ENCODE data around the gene NACC2.
"Not testable (repeated sequence)": the region's sequence is repeated elsewhere in the genome, so short reads cannot be mapped to it uniquely, and the experiment has no call there.

Gene NACC2

GRCh38 chr9:136043441-136043991, 51.6 kb downstream of the NACC2 start:
- no peak for DNase-seq

GRCh38 chr9:136042541-136042940, 52.5 kb downstream of the NACC2 start:
- no peak for DNase-seq

GRCh38 chr9:136040848-136041247, 54.2 kb downstream of the NACC2 start:
- not testable (repeated sequence) for DNase-seq

DNA sequence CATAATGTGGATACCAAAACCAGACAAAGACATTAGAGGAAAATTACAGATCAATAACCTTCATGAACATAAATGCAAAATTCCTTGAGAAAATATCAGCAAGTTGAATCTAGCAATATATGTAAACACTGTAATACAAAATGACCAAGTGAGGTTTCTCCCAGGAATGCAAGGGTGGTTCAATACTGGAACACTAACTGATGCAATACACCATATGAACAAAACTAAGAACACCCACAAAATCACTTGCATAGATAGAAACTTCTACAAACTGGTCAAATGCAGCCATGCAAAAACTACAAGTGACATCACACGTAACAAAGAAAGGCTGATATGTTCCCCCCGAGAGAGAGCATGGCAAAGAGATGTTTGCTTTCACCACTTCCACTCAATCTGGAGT, 55.6 kb downstream of the NACC2 start:
- no peak for DNase-seq

DNA sequence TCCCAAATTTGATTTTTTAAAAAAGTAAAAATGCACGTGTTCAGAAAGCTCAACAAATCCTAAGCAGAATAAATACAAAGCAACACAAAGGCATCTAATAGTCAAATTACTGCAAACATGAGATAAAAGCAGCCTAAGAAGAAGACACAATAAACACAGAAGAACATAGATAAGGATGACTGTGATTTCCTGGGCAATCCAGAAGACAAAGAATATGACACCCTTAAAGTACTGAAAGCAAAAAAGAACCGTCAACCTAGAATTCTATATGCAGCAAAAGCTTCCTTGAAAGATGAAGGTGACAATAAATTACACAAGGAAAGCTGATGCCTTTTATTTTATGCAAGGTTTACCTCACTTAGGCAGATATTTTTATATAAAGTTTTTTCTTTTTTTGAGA, 58.2 kb downstream of the NACC2 start:
- no peak for DNase-seq

- DNase-seq: no peak
These were observed 59.0 kb downstream of the NACC2 start for GRCh38 chr9:136036050-136036449.

GRCh38 chr9:136031741-136032730, 63.1 kb downstream of the NACC2 start:
- DNase-seq: no peak

- DNase-seq: no peak
These were observed 64.0 kb downstream of the NACC2 start for GRCh38 chr9:136031094-136031493.

DNA sequence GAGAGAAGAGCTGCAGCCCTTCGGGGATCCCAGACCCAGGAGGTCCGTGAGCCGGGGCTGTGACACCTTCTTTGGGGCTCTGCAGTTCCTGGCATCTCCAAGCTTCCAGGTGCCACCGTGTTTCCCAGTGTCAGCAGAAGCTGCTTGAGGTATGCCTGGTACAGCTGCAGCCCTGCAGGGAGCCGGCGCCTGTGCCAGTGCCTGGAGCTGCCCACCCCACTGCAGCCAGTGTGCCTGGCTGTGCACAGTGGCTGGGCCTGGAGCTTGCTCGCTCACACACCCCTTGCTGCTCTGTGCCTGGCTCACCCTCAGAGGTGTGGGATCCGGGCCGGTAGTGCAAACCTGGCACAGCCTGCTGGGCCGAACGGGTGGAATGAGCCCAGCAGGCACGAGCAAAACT, 65.5 kb downstream of the NACC2 start:
- DNase-seq: no peak

DNA sequence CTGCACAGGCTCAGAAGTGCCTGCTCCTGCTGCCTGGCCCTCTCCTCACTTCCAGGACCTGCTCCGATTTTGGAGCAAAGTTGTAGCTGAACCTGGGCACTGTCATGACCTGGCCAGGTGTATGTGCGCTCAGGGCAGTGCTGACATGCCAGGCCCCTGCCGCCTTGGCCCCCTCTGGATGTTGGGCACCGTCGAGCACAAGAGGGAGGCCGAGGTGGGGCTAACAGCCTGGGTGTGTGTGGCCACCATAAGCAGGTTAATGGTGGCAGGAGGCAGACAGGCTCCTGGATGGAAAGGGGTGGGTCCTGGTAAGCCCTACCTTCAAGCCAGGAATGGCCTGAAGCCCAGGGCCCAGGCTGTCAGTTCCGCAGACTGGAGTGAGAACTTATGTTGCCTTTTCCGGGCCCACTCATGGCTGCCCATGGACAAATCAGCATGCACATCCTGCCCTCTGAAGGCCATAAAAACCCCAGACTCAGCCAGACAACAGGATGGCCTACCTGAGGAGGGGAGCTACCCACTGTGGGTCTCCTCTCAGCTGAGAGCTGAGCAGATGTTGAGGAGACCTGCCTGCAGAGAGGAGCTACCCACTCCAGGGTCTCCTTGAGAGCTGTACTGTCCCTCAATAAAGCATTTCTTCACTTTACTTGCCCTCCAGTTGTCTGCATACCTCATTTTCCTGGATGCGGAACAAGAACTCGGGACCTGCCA, 66.2 kb downstream of the NACC2 start:
- DNase-seq: no peak

DNA sequence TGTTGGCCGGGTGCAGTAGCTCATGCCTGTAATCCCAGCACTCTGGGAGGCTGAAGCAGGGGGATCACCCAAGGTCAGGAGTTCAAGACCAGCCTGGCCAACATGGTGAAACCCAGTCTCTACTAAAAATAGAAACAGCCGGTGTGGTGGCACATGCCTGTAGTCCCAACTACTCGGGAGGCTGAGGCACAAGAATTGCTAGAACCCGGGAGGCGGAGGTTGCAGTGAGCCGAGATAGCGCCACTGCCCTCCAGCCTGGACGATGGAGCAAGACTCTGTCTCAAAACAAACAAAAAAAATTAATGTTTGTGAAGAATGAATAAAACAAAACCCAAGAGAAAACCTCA, 68.2 kb downstream of the NACC2 start:
- DNase-seq: not testable (repeated sequence)

GRCh38 chr9:136026266-136026942, 68.7 kb downstream of the NACC2 start:
- no peak for DNase-seq

GRCh38 chr9:136025481-136025880, 69.6 kb downstream of the NACC2 start:
- no peak for DNase-seq

GRCh38 chr9:136024696-136025316, 70.3 kb downstream of the NACC2 start:
- no peak for DNase-seq

GRCh38 chr9:136024286-136024685, 70.8 kb downstream of the NACC2 start:
- DNase-seq: no peak

DNA sequence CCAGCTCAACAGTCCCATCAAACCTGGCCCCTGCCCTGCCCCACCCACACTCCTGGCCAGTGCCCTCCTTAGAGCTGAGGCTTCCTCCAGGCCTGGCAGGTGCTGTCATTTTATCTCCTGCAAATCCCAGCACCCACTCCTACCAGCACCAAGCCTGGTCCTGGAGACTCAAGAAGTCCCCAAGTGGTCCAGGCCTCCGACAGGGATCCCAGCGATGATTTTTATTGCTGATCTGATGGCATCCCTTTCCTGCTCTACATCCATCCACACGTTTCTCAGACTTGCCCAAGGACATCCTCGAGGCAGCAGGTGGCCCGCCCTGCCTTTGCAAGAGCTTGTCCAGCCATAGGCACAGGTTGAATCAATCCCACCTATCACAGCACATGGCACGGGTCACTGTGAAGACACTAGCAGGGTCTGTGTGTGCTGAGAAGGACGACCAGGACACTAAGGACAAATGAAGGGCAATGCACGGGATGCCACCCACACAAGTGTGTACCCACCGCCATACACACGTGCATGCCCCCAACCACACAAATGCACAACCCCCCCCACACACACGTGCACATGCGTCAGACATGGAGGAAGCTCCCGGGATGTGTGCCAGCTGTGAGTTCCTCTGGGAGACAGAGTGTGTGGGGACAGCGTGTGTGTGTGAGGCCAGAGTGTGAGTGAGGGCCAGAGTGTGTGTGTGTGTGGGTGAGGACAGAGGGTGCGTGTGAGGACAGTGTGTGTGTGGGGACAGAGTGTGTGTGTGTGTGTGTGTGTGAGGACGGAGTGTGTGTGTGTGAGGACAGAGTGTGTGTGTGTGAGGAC, 71.5 kb downstream of the NACC2 start:
- no peak for DNase-seq

DNA sequence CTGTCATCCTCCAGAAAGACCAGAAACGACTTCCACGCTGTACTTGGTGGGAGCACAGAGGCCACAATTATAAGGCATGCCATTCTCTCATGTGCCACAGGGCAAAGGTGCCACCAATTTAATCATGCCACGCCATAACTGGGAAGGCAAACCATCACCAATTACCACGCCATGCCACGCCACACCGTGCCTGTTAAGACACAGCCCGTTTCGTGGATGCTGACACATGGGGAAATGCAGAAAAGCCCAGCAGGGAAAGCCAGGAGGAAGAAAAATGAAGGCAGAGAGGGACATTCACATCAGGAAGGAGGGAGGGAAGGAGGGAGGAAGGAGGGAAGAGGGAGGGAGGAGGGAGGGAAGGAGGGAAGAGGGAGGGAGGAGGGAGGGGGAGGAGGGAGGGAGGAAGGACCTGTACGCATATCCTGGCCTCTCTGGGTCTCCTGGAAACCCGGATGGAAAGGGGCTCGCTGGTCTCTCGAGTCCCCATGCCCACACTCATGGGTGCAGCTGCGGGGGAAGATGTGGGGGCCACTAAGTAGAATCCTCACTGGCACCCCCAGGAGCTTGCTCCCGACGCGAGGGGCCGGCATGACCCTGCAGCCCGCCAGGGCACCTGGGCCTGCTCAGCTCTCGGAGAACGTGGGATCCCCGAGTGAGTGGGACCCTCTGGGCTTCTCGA, 72.2 kb downstream of the NACC2 start:
- DNase-seq: no peak

DNA sequence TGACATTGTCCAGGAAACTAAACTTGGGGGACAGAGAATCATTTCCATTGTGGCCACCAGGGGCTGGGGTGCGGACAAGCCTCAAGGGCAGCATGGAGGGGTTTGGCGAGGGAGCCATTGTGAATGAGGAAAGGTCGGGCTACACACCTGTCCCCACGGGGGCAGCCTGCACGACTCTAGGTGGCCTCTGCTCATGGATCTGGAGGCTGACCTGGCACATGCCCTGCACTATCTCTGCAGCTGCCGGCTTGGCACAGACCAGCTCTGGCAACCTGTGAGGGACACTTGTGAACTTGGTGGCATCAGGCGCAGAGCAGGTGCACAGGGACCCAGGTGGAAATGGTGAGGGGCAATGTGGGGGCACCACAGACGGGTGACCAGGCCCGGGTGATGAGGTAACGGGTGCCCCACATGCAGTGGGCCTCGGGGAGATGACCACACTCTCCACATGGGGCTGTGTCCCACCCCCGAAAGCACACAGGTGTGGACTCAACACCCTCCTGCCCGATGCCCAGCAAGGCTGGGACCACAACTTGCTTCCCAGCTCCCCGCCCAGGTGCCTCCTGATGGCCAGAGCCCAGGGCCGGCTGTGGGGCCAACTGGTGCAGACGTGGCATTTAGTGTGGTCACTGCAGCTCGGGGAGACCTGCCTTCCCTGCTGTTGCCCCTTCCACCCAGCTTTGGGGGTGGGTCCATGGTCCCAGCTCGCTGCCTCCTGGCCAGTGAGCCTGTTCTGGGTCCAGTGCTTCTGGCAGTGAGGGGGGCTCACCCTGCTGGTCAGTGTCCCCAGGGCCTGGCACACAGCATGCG, 73.0 kb downstream of the NACC2 start:
- no peak for DNase-seq

- DNase-seq: no peak
These were observed 73.8 kb downstream of the NACC2 start for GRCh38 chr9:136021171-136021871.

DNA sequence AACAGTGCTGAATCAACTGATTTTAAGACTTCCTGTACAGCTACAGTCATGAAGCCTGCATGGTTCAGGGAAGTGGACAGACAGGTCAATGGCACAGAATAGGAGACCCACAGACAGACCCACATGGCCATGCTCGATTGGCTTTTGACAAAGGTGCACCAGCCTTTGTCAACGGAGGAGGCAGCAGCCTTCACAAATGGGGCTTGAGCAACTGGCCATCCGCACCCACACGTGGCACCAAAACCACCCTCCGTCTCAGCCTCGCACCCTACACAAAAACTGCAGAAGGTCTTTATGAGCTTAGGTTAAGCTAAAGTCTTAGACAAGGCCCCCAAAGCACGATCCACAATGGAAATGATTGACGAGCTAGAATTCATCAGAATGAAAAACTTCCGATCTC, 74.4 kb downstream of the NACC2 start:
- DNase-seq: no peak
